ENCODE data around the gene ELFN1.

DNA sequence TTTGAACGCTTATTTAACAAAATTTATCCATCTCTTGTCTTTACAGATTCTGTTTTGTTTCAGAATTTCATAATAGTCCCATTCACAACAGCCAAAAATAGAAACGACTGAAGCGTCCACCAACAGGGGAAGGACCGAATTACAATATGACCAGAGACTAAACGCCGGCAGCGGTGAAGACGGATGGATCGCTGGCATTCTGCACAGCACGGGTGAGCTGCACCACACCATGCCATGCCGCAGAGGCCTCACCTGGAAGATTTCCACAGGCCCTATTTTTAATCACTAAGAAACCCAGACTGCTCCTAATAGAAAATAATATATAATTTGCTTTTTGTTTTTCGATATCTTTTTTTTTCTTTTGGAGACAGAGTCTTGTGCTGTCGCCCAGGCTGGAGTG, 91.0 kb downstream of the ELFN1 start:
- TF ChIP-seq GATA3 (IDR thresholded peaks at IDR 0.05; ENCODE audit: low read depth, low read length) = no peak
- no peak for TF ChIP-seq GATA2 (IDR thresholded peaks at IDR 0.05; ENCODE audit: low read depth, low read length)

Measured in SH-SY5Y (cell line).